ENCODE data around the gene POLR2M. TPM values are rescaled to one million over a fixed set of nuclear protein-coding genes. Genes with fewer than 3 reads are reported as not detected.

Gene POLR2M
- total and polyA plus RNA-seq, 2 donors (not counting 1 experiment from before 2014, with no cell fraction given): 17.0 to 67.4 TPM

DNA sequence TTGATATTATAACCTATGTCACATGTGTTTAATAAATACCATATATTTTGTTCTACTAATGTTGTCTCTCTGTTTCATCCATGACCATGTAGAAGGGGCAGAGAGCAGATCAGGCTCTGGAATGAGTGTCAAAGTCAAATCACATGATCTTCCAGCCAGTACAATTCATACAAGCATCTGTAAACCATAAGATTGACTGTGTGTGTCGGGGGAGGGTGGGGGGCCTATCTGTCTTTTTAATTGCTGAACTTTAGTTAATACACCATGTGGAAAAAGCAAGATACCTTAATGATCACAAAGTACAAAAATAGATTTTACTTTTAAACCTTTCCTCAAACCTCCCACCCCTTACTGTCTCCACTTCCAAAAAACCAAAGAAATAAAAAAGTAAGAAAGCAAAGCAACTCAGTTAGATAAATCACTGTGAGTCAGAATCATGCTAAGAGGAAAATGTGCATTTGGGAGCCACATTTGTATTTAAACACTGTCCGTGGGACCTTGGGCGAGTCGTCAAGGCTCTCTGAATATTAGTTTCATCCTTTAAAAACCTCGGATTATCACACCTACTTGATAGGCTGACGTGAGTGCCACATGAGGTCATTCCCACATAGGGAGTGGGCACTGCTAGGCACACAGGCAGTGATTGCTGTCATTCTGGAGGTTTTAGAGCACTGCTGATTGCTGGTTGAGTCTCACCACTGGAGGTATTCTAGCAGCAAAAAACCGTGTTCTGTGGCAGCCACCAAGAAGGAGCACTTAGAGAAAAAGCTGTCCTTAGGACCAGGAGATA lies 21.0 kb upstream of the POLR2M start:
- H3K79me2 ChIP-seq (ENCODE audit: control insufficient read depth, insufficient read depth, low read length): no peaks in the 10 kb centered on the region
- no peaks in the 10 kb centered on the region for H3K4me1 ChIP-seq (ENCODE audit: control insufficient read depth in 2 of 2, insufficient read depth in 2 of 2, low read length in 2 of 2)
- no peak overlapping the region for H3K4me3 ChIP-seq (ENCODE audit: control extremely low read depth in 1 of 5, extremely low read depth in 1 of 5, insufficient read depth in 1 of 5, low read depth in 2 of 5, low read length in 4 of 5)
- no peak overlapping the region for H3K27ac Mint-ChIP-seq
- H3K9me3 ChIP-seq (ENCODE audit: control extremely low read depth in 1 of 3, control insufficient read depth in 2 of 3, insufficient read depth in 1 of 3, low read length in 2 of 3): no peaks in the 10 kb centered on the region
- intact Hi-C loops (cut with micrococcal nuclease): no loop called here
- no peak overlapping the region for H3K9ac ChIP-seq (ENCODE audit: low read length)
- no peak overlapping the region for H3K4me2 ChIP-seq (replicated peaks; ENCODE audit: low read depth, low read length, poor library complexity, severe bottlenecking)
- ATAC-seq (ENCODE audit: low read depth): no peak
- H3K27ac ChIP-seq (ENCODE audit: low read length in 2 of 2): no peak overlapping the region
- no peak for DNase-seq
- no peaks in the 10 kb centered on the region for H3K4me1 Mint-ChIP-seq
- POLR2A ChIA-PET: no interaction called here
- no peak for TF ChIP-seq EZH2 (IDR thresholded peaks at IDR 0.05; ENCODE audit: borderline replicate concordance, insufficient read depth, low read depth, low read length, poor library complexity, severe bottlenecking)
- TF ChIP-seq, protein P1, sequence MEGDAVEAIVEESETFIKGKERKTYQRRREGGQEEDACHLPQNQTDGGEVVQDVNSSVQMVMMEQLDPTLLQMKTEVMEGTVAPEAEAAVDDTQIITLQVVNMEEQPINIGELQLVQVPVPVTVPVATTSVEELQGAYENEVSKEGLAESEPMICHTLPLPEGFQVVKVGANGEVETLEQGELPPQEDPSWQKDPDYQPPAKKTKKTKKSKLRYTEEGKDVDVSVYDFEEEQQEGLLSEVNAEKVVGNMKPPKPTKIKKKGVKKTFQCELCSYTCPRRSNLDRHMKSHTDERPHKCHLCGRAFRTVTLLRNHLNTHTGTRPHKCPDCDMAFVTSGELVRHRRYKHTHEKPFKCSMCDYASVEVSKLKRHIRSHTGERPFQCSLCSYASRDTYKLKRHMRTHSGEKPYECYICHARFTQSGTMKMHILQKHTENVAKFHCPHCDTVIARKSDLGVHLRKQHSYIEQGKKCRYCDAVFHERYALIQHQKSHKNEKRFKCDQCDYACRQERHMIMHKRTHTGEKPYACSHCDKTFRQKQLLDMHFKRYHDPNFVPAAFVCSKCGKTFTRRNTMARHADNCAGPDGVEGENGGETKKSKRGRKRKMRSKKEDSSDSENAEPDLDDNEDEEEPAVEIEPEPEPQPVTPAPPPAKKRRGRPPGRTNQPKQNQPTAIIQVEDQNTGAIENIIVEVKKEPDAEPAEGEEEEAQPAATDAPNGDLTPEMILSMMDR (IDR thresholded peaks at IDR 0.05): no peak
- H4K20me1 ChIP-seq (ENCODE audit: control insufficient read depth, insufficient read depth, low read length, poor library complexity, severe bottlenecking): no peaks in the 10 kb centered on the region
- no peaks in the 10 kb centered on the region for H3K36me3 ChIP-seq (replicated peaks in 1 of 2; ENCODE audit: control extremely low read depth in 1 of 2, control insufficient read depth in 1 of 2, extremely low read depth in 1 of 2, insufficient read depth in 2 of 2, low read length in 1 of 2)
- no peaks in the 10 kb centered on the region for H3K27me3 Mint-ChIP-seq
- no peak overlapping the region for H2AFZ ChIP-seq (ENCODE audit: insufficient read depth, low read depth, low read length, poor library complexity, severe bottlenecking)
- H3K27me3 ChIP-seq (replicated peaks in 1 of 4; ENCODE audit: control extremely low read depth in 1 of 4, control insufficient read depth in 3 of 4, insufficient read depth in 4 of 4, low read length in 3 of 4): no peaks in the 10 kb centered on the region
- CTCF ChIA-PET: no interaction called here
- WGBS (ENCODE audit: insufficient coverage): 91% methylated on average over 6 of the region's 7 CpGs
- no peak overlapping the region for H3K4me3 Mint-ChIP-seq
- no peaks in the 10 kb centered on the region for H3K9me3 Mint-ChIP-seq (ENCODE audit: insufficient read depth)

DNA sequence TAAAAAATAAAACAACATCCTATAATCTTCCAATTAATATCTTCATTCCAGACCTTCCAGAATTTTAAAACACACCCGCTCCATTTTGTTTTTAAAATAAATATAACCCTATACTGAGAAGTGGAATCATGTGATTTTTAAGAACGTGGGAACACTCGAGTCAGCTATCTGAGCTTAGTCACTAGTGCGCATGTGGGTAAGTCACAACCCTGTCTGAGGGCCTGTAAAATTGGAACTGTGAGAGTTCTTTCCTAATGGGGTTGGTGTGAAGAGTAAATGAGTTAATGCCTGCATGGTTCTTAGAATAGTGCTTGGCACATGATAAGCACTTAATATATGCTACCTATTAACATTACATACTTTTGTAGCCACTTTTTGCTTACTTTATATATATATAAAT lies 19.9 kb upstream of the POLR2M start:
- WGBS (ENCODE audit: insufficient coverage): 93% methylated on average over 3 of the region's 4 CpGs
- no peaks in the 10 kb centered on the region for H3K9me3 Mint-ChIP-seq (ENCODE audit: insufficient read depth)
- no peak overlapping the region for H3K4me3 ChIP-seq (ENCODE audit: control extremely low read depth in 1 of 5, extremely low read depth in 1 of 5, insufficient read depth in 1 of 5, low read depth in 2 of 5, low read length in 4 of 5)
- no peaks in the 10 kb centered on the region for H3K27me3 Mint-ChIP-seq
- H2AFZ ChIP-seq (ENCODE audit: insufficient read depth, low read depth, low read length, poor library complexity, severe bottlenecking): no peak overlapping the region
- ChIA-PET CTCF (no interaction called here), POLR2A (no interaction called here)
- no peak overlapping the region for H3K27ac ChIP-seq (ENCODE audit: low read length in 2 of 2)
- H3K4me3 Mint-ChIP-seq: no peak overlapping the region
- no peaks in the 10 kb centered on the region for H3K36me3 ChIP-seq (replicated peaks in 1 of 2; ENCODE audit: control extremely low read depth in 1 of 2, control insufficient read depth in 1 of 2, extremely low read depth in 1 of 2, insufficient read depth in 2 of 2, low read length in 1 of 2)
- H4K20me1 ChIP-seq (ENCODE audit: control insufficient read depth, insufficient read depth, low read length, poor library complexity, severe bottlenecking): no peaks in the 10 kb centered on the region
- H3K27me3 ChIP-seq (replicated peaks in 1 of 4; ENCODE audit: control extremely low read depth in 1 of 4, control insufficient read depth in 3 of 4, insufficient read depth in 4 of 4, low read length in 3 of 4): no peaks in the 10 kb centered on the region
- H3K9ac ChIP-seq (ENCODE audit: low read length): no peak overlapping the region
- DNase-seq (no peak), ATAC-seq (ENCODE audit: low read depth) (no peak)
- no peaks in the 10 kb centered on the region for H3K4me1 ChIP-seq (ENCODE audit: control insufficient read depth in 2 of 2, insufficient read depth in 2 of 2, low read length in 2 of 2)
- no peaks in the 10 kb centered on the region for H3K4me1 Mint-ChIP-seq
- H3K79me2 ChIP-seq (ENCODE audit: control insufficient read depth, insufficient read depth, low read length): no peaks in the 10 kb centered on the region
- no peak for TF ChIP-seq EZH2 (IDR thresholded peaks at IDR 0.05; ENCODE audit: borderline replicate concordance, insufficient read depth, low read depth, low read length, poor library complexity, severe bottlenecking)
- TF ChIP-seq, protein P1 (IDR thresholded peaks at IDR 0.05): no peak
- no peaks in the 10 kb centered on the region for H3K9me3 ChIP-seq (ENCODE audit: control extremely low read depth in 1 of 3, control insufficient read depth in 2 of 3, insufficient read depth in 1 of 3, low read length in 2 of 3)
- intact Hi-C loops (cut with micrococcal nuclease): no loop called here
- no peak overlapping the region for H3K27ac Mint-ChIP-seq
- no peak overlapping the region for H3K4me2 ChIP-seq (replicated peaks; ENCODE audit: low read depth, low read length, poor library complexity, severe bottlenecking)

Data from B cell (primary cell).